HL-60 (cell line): ENCODE measurements around the gene ADH6.

Experiments used
- DNase-seq, 2 experiments: peaks; one replicate each; pipeline ENCODE4 v3.0.0-alpha.2; 2010 to 2020; ENCODE audit warnings: low read depth in 1 of 2, low spot score in 1 of 2
- H3K27ac ChIP-seq: fragments of 250-450 bp; sonication (Bioruptor Pico); replicated peaks from 2 replicates; pipeline ENCODE4 v1.5.1; 2020; ENCODE audit warnings: mild to moderate bottlenecking, moderate library complexity
- H3K27me3 ChIP-seq: fragments of 250-450 bp; sonication (Bioruptor Pico); 2 replicates; pipeline ENCODE4 v1.5.1; 2021; ENCODE audit warnings: mild to moderate bottlenecking, moderate library complexity; ENCODE audit not compliant: insufficient read depth, poor library complexity, severe bottlenecking
- H3K4me3 ChIP-seq: replicated peaks from 2 replicates; pipeline ENCODE4 v1.5.1; 2011; ENCODE audit warnings: mild to moderate bottlenecking, control low read depth, low read length; ENCODE audit not compliant: insufficient read depth
- CTCF ChIP-seq: IDR thresholded peaks from one replicate; pipeline ENCODE4 v1.5.1; 2011; ENCODE audit warnings: low read length, control low read depth, inconsistent platforms; ENCODE audit not compliant: insufficient read depth
- GABPA ChIP-seq: IDR thresholded peaks from 2 replicates; pipeline ENCODE4 v1.6.1; 2012; ENCODE audit warnings: low read depth
- POLR2AphosphoS5 ChIP-seq: IDR thresholded peaks from 2 replicates; pipeline ENCODE4 v1.6.1; 2012; ENCODE audit warnings: low read depth
- REST ChIP-seq: IDR thresholded peaks from 2 replicates; pipeline ENCODE4 v1.6.1; 2012; ENCODE audit warnings: low read depth; ENCODE audit not compliant: insufficient replicate concordance
- SPI1 ChIP-seq: IDR thresholded peaks from 2 replicates; pipeline ENCODE4 v1.6.1; 2012; ENCODE audit warnings: low read depth, mild to moderate bottlenecking, borderline replicate concordance

Gene ADH6

GRCh38 chr4:99154658-99155342 lies 64.2 kb downstream of the ADH6 start:
- TF ChIP-seq REST = no peak
- TF ChIP-seq GABPA = no peak
- TF ChIP-seq SPI1 = no peak
- TF ChIP-seq POLR2AphosphoS5 = no peak
- TF ChIP-seq CTCF = no peak
- Histone ChIP-seq H3K27me3 (no peaks in the 10 kb centered on the region), H3K4me3 (no peak overlapping the region), H3K27ac (no peak overlapping the region)
- no peak for DNase-seq
